C4-2B (cell line): ENCODE data around the gene DNAAF6.

Experiments
- CTCF ChIP-seq: fragments of 450-650 bp; conservative IDR thresholded peaks from 2 replicates; pipeline ENCODE4 v1.5.1; 2017; ENCODE audit warnings: mild to moderate bottlenecking
- ZFX ChIP-seq: fragments of 450-650 bp; IDR thresholded peaks from 2 replicates; pipeline ENCODE4 v1.6.1; 2017

GRCh38 chrX:107207943-107208342 lies 1.5 kb downstream of the DNAAF6 start:
- TF ChIP-seq CTCF, result no peak
- TF ChIP-seq ZFX, result no peak
